Karpas-422 (cell line): ENCODE measurements around the gene BCL2L11. TPM values are rescaled to one million over a fixed set of nuclear protein-coding genes. Genes with fewer than 3 reads are reported as not detected.

Experiments
- DNase-seq: peaks from one replicate; pipeline ENCODE4 v3.0.0-alpha.2; 2015
- H2AFZ ChIP-seq: fragments of 200-600 bp; sonication (generic); 2 replicates; pipeline ENCODE4 v1.6.1; 2014; ENCODE audit warnings: antibody characterized with exemption, low read length, mixed read lengths
- H3K27ac ChIP-seq: fragments of 200-600 bp; sonication (generic); 2 replicates; pipeline ENCODE4 v1.5.1; 2014; ENCODE audit warnings: mild to moderate bottlenecking, low read length, moderate library complexity
- H3K27me3 ChIP-seq: fragments of 200-600 bp; sonication (generic); 2 replicates; pipeline ENCODE4 v1.6.1; 2014; ENCODE audit warnings: low read length, mixed read lengths
- H3K36me3 ChIP-seq: fragments of 200-600 bp; sonication (generic); 2 replicates; pipeline ENCODE4 v1.6.1; 2014; ENCODE audit warnings: low read length, mixed read lengths; ENCODE audit not compliant: insufficient read depth
- H3K4me1 ChIP-seq: fragments of 200-600 bp; sonication (generic); 2 replicates; pipeline ENCODE4 v1.6.1; 2014; ENCODE audit warnings: mild to moderate bottlenecking, low read length, mixed read lengths
- H3K4me2 ChIP-seq: fragments of 200-600 bp; sonication (generic); 2 replicates; pipeline ENCODE4 v1.6.1; 2014; ENCODE audit warnings: low read length, low read depth, mild to moderate bottlenecking; ENCODE audit not compliant: poor library complexity, severe bottlenecking
- H3K4me3 ChIP-seq: fragments of 200-600 bp; sonication (generic); 2 replicates; pipeline ENCODE4 v1.5.1; 2014; ENCODE audit warnings: mild to moderate bottlenecking, antibody characterized with exemption, low read length, mixed read lengths
- H3K79me2 ChIP-seq: fragments of 200-600 bp; sonication (generic); 2 replicates; pipeline ENCODE4 v1.6.1; 2014; ENCODE audit warnings: mild to moderate bottlenecking, low read length, mixed read lengths
- H3K9ac ChIP-seq: fragments of 200-600 bp; sonication (generic); 2 replicates; pipeline ENCODE4 v1.6.0; 2014; ENCODE audit warnings: low read length
- H3K9me2 ChIP-seq: fragments of 200-600 bp; sonication (generic), shearing (Covaris generic); replicated peaks from 2 replicates; pipeline ENCODE4 v1.6.0; 2014; ENCODE audit warnings: mild to moderate bottlenecking, low read length, moderate library complexity; ENCODE audit not compliant: insufficient read depth
- H3K9me3 ChIP-seq: fragments of 300-700, 200-600 bp; sonication (generic); 2 replicates; pipeline ENCODE4 v1.6.1; 2014; ENCODE audit warnings: low read length, mixed read lengths
- H4K20me1 ChIP-seq: fragments of 200-600 bp; sonication (generic); 2 replicates; pipeline ENCODE4 v1.6.1; 2014; ENCODE audit warnings: mild to moderate bottlenecking, antibody characterized with exemption, low read length, low read depth; ENCODE audit not compliant: insufficient read depth
- total RNA-seq: library from RNA; depleted of rRNA; stranded (reverse); fragments of >200 nt; shearing (Covaris generic); gene quantifications from 2 replicates; pipeline ENCODE4 v1.2.3, GENCODE V29; 2014; ENCODE audit warnings: low replicate concordance

The BCL2L11 gene
- total RNA-seq, 1 experiment from 2014 or later, result 51.9 TPM

GRCh38 chr2:111143107-111143842, 22.6 kb downstream of the BCL2L11 start:
- no peaks in the 10 kb centered on the region for H3K9me3 ChIP-seq
- H3K36me3 ChIP-seq, result peaks cover 51% of the 10 kb centered on the region
- peaks cover 94% of the 10 kb centered on the region for H3K79me2 ChIP-seq
- H3K4me3 ChIP-seq, result no peak overlapping the region
- peaks cover 82% of the 10 kb centered on the region for H3K4me1 ChIP-seq
- no peaks in the 10 kb centered on the region for H3K9me2 ChIP-seq
- no peak overlapping the region for H3K9ac ChIP-seq
- no peak overlapping the region for H2AFZ ChIP-seq
- H3K27me3 ChIP-seq, result no peaks in the 10 kb centered on the region
- H4K20me1 ChIP-seq, result peaks cover 33% of the 10 kb centered on the region
- no peak overlapping the region for H3K4me2 ChIP-seq
- peak overlapping the region; percentile 39 for H3K27ac ChIP-seq
- no peak for DNase-seq

GRCh38 chr2:111143843-111144198, 23.1 kb downstream of the BCL2L11 start:
- peaks cover 82% of the 10 kb centered on the region for H3K4me1 ChIP-seq
- no peak overlapping the region for H3K9ac ChIP-seq
- H3K79me2 ChIP-seq, result peaks cover 94% of the 10 kb centered on the region
- no peak overlapping the region for H3K4me3 ChIP-seq
- no peaks in the 10 kb centered on the region for H3K9me3 ChIP-seq
- no peaks in the 10 kb centered on the region for H3K9me2 ChIP-seq
- H4K20me1 ChIP-seq, result peaks cover 32% of the 10 kb centered on the region
- no peak for DNase-seq
- no peak overlapping the region for H3K4me2 ChIP-seq
- H3K27ac ChIP-seq, result 0 out of 2 replicates have a peak overlapping the region, but pooled peaks have one; percentile 25
- H3K36me3 ChIP-seq, result peaks cover 51% of the 10 kb centered on the region
- no peaks in the 10 kb centered on the region for H3K27me3 ChIP-seq
- no peak overlapping the region for H2AFZ ChIP-seq

- H3K9me2 ChIP-seq, result no peaks in the 10 kb centered on the region
- H3K27me3 ChIP-seq, result no peaks in the 10 kb centered on the region
- no peak overlapping the region for H3K4me3 ChIP-seq
- H2AFZ ChIP-seq, result no peak overlapping the region
- peak overlapping the region; percentile 30 for H3K27ac ChIP-seq
- H3K4me2 ChIP-seq, result no peak overlapping the region
- H3K79me2 ChIP-seq, result peaks cover 94% of the 10 kb centered on the region
- peaks cover 17% of the 10 kb centered on the region for H4K20me1 ChIP-seq
- no peaks in the 10 kb centered on the region for H3K9me3 ChIP-seq
- peaks cover 84% of the 10 kb centered on the region for H3K4me1 ChIP-seq
- DNase-seq, result no peak
- peaks cover 49% of the 10 kb centered on the region for H3K36me3 ChIP-seq
- no peak overlapping the region for H3K9ac ChIP-seq
Observed at GRCh38 chr2:111145103-111145760, 24.5 kb downstream of the BCL2L11 start.

- H3K4me3 ChIP-seq, result no peak overlapping the region
- peaks cover 47% of the 10 kb centered on the region for H3K36me3 ChIP-seq
- no peaks in the 10 kb centered on the region for H3K27me3 ChIP-seq
- H3K9me2 ChIP-seq, result no peaks in the 10 kb centered on the region
- no peak overlapping the region for H3K4me2 ChIP-seq
- H3K9me3 ChIP-seq, result no peaks in the 10 kb centered on the region
- H3K27ac ChIP-seq, result peak overlapping the region; percentile 57
- no peak overlapping the region for H3K9ac ChIP-seq
- H2AFZ ChIP-seq, result no peak overlapping the region
- H3K79me2 ChIP-seq, result peaks cover 94% of the 10 kb centered on the region
- H3K4me1 ChIP-seq, result peaks cover 89% of the 10 kb centered on the region
- peaks cover 12% of the 10 kb centered on the region for H4K20me1 ChIP-seq
- DNase-seq, result no peak
Observed at GRCh38 chr2:111145951-111146350, 25.2 kb downstream of the BCL2L11 start.

GRCh38 chr2:111148225-111148873, 27.6 kb downstream of the BCL2L11 start:
- Histone ChIP-seq H3K9ac (no peak overlapping the region), H4K20me1 (peaks cover 20% of the 10 kb centered on the region), H3K36me3 (peaks cover 50% of the 10 kb centered on the region), H3K79me2 (peaks cover 97% of the 10 kb centered on the region), H3K9me3 (no peaks in the 10 kb centered on the region), H3K27ac (peak overlapping the region; percentile 57), H3K27me3 (no peaks in the 10 kb centered on the region), H3K4me2 (no peak overlapping the region), H3K4me1 (peaks cover 96% of the 10 kb centered on the region), H2AFZ (no peak overlapping the region), H3K9me2 (no peaks in the 10 kb centered on the region), H3K4me3 (no peak overlapping the region)
- DNase-seq, result no peak

- DNase-seq, result no peak
- H3K9ac ChIP-seq, result no peak overlapping the region
- no peaks in the 10 kb centered on the region for H3K9me2 ChIP-seq
- H3K27me3 ChIP-seq, result no peaks in the 10 kb centered on the region
- peaks cover 55% of the 10 kb centered on the region for H3K36me3 ChIP-seq
- no peak overlapping the region for H3K4me3 ChIP-seq
- H3K79me2 ChIP-seq, result peaks cover 97% of the 10 kb centered on the region
- peak overlapping the region; percentile 57; the same call in 1 of the 2 replicates for H3K27ac ChIP-seq
- no peak overlapping the region for H2AFZ ChIP-seq
- H4K20me1 ChIP-seq, result peaks cover 25% of the 10 kb centered on the region
- peaks cover 97% of the 10 kb centered on the region for H3K4me1 ChIP-seq
- H3K4me2 ChIP-seq, result no peak overlapping the region
- H3K9me3 ChIP-seq, result no peaks in the 10 kb centered on the region
Observed at GRCh38 chr2:111148925-111149324, 28.2 kb downstream of the BCL2L11 start.

GRCh38 chr2:111149882-111150455, 29.3 kb downstream of the BCL2L11 start:
- no peak for DNase-seq
- Histone ChIP-seq H4K20me1 (peaks cover 34% of the 10 kb centered on the region), H3K36me3 (peaks cover 62% of the 10 kb centered on the region), H3K9me3 (no peaks in the 10 kb centered on the region), H3K9me2 (no peaks in the 10 kb centered on the region), H3K27me3 (no peaks in the 10 kb centered on the region), H2AFZ (no peak overlapping the region), H3K79me2 (peaks cover 97% of the 10 kb centered on the region), H3K4me1 (peaks cover 97% of the 10 kb centered on the region), H3K27ac (no peak overlapping the region), H3K4me3 (no peak overlapping the region), H3K9ac (no peak overlapping the region), H3K4me2 (no peak overlapping the region)

GRCh38 chr2:111154758-111155157, 34.0 kb downstream of the BCL2L11 start:
- Histone ChIP-seq H3K9me3 (no peaks in the 10 kb centered on the region), H4K20me1 (peaks cover 73% of the 10 kb centered on the region), H3K9ac (no peak overlapping the region; the same call in 1 of the 2 replicates), H3K9me2 (no peaks in the 10 kb centered on the region), H3K27ac (peak overlapping the region; percentile 95), H3K79me2 (peaks cover 93% of the 10 kb centered on the region), H3K27me3 (no peaks in the 10 kb centered on the region), H3K4me3 (no peak overlapping the region; the same call in 1 of the 2 replicates), H3K4me1 (peaks cover 98% of the 10 kb centered on the region), H3K4me2 (peak overlapping the region; percentile 59), H2AFZ (no peak overlapping the region), H3K36me3 (peaks cover 52% of the 10 kb centered on the region)
- no peak for DNase-seq
